Uterus (tissue), 2 donors: ENCODE results near the gene AVPR2.

ENCODE experiments used
- CTCF ChIP-seq, 4 experiments: fragments of 200-600 bp in 2 of 4; fragments of 450-650 bp in 2 of 4; sonication (generic) in 2 of 4; IDR thresholded peaks; one replicate each; pipeline ENCODE4 v1.5.1; 2016 to 2019; ENCODE audit warnings: antibody characterized with exemption in 4 of 4, mild to moderate bottlenecking in 2 of 4, moderate library complexity in 1 of 4
- POLR2A ChIP-seq, 2 donors: fragments of 450-650 bp; IDR thresholded peaks; one replicate each; pipeline ENCODE4 v1.6.1; 2016; ENCODE audit warnings: antibody characterized with exemption in 2 of 2, mild to moderate bottlenecking in 1 of 2, moderate library complexity in 1 of 2

GRCh38 chrX:153921511-153922446 is 17.3 kb downstream of the AVPR2 start:
- TF ChIP-seq CTCF (IDR thresholded peaks at IDR 0.05) (no peak), POLR2A (IDR thresholded peaks at IDR 0.05) (no peak)
